Stimulated activated CD8-positive, alpha-beta memory T cell treated with anti-CD3 and anti-CD28 coated beads, Interleukin-15, amount 100 ng/mL, for 1 hour (primary cell): ENCODE results near the gene PRMT2.
"Not testable (repeated sequence)": the region's sequence is repeated elsewhere in the genome, so short reads cannot be mapped to it uniquely, and the experiment has no call there.

Experiments used
- DNase-seq: peaks from one replicate; pipeline ENCODE4 v3.0.0-alpha.2; 2020; ENCODE audit warnings: low read depth

The PRMT2 gene

DNA sequence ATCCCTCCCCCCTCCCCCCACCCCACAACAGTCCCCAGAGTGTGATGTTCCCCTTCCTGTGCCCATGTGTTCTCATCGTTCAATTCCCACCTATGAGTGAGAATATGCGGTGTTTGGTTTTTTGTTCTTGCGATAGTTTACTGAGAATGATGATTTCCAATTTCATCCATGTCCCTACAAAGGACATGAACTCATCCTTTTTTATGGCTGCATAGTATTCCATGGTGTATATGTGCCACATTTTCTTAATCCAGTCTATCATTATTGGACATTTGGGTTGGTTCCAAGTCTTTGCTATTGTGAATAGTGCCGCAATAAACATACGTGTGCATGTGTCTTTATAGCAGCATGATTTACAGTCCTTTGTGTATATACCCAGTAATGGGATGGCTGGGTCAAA is 33.4 kb downstream of the PRMT2 start:
- DNase-seq, result not testable (repeated sequence)

DNA sequence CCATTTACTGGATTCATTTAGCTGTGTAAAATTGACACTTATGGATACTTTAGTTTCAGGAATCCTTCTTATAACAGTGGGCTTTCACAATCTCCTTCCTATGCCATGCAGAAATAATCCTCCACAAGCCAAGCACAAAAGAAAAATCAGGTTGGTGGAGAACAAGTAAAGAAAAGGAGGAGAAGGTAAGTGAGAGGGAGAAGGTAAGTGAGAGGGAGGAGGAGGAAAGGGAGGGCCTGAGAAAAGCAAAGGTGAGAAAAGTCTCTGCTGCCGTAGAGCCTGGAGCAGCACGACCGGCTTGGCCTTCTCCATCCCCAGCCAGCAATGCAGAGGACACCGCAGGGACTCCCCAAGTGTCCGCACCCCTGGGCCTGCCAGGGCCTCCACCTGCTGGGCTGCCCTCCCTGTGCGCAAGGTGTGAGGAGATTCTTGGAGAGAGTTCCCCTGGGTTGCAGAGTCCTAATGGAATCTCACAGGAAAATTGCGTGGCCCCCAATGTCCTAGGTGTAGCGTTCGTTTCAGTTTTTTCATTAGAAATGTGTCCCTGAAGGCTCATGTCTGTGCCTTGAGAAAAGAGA is 39.0 kb downstream of the PRMT2 start:
- no peak for DNase-seq

DNA sequence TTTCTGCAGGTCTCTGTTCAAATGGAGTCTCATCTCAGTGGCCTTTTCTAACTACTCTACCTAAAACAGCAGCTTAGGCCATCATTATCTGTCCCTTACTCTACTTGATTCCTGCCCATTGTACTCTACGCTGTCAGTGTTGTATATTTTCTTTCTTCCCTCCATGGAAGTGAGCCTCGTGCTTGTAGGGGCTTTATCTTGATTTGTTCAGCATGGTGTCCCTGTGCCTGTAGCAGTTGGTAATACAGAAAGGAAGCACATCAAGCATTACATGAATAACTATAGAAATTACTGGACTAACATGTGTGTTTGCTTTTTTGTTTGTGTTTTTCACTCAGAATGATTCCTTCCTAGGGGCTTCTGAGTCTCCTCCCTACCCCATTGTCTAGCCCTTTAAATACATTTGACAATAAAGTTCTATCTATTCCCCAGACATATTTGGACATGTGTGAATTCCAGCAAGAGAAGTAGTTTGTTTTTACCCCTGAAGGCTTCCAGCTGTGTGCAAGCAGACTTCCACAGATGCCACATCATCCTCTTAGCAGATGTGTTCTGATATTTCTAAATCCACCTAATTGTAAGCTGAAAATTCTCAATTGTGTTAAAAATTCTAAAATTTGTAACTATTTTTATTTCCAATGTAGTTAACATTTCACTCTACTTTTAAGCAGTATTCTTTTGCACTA is 40.3 kb downstream of the PRMT2 start:
- DNase-seq, result no peak

DNA sequence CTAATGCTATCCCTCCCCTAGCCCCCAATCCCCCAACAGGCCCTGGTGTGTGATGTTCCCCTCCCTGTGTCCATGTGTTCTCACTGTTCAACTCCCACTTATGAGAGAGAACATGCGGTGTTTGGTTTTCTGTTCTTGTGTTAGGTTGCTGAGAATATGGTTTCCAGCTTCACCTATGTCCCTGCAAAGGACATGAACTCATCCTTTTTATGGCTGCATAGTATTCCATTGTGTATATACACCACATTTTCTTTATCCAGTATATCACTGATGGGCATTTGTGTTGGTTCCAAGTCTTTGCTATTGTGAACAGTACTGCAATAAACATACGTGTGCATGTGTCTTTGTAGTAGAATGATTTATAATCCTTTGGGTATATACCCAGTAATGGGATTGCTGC is 41.1 kb downstream of the PRMT2 start:
- DNase-seq, result not testable (repeated sequence)

DNA sequence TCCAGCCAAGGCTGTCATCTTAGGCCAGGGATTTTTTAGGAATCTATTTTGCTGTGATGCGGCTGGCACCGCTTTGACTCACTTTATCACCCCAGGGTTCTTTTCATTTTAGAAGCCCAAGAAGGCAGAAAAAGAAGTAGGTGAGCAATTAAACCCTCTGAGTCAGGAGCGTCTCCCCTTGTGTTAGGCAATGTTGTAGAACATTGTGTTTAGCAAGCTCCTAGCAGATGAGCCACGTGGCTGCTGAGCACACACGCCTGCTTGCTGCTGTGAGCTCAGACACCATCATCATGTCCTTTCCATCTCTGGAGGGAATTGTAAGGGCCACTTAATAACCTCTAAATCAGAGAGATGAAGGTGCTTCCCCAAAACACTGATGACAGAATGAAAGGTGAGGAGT is 46.1 kb downstream of the PRMT2 start:
- not testable (repeated sequence) for DNase-seq

DNA sequence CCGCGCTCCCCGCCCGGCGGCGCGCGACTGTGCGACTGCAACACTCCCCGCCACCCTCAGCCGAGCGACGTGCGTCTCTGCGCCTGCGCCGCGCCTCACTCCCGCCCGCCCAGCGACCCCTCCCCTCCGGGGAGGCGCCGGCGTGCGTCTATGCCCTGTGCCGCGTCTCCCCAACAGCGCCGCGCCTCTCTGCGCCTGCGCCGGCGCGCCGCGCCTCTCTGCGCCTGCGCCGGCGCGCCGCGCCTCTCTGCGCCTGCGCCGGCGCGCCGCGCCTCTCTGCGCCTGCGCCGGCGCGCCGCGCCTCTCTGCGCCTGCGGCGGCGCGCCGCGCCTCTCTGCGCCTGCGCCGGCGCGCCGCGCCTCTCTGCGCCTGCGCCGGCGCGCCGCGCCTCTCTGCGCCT is 63.2 kb downstream of the PRMT2 start:
- DNase-seq, result not testable (repeated sequence)

DNA sequence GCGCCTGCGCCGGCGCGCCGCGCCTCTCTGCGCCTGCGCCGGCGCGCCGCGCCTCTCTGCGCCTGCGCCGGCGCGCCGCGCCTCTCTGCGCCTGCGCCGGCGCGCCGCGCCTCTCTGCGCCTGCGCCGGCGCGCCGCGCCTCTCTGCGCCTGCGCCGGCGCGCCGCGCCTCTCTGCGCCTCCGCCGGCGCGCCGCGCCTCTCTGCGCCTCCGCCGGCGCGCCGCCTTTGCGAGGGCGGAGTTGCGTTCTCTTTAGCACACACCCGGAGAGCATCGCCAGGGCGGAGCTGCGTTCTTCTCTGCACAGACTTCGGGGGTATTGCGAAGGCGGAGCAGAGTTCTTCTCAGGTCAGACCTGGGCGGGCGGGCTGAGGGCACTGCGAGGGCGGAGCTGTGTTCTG is 63.6 kb downstream of the PRMT2 start:
- DNase-seq, result not testable (repeated sequence)
